Natural killer cell (primary cell): ENCODE data around the gene DIPK1B. TPM values are rescaled to one million over a fixed set of nuclear protein-coding genes. Genes with fewer than 3 reads are reported as not detected.

ENCODE experiments used
- ATAC-seq, 3 donors: fragments of 150-1000 bp in 2 of 3; fragments of 200-7000 bp in 1 of 3; cut with Tn5 transposase; 1 replicate in 1 of 3; 2 replicates in 2 of 3; pipeline ENCODE4 v1.10.0; 2021; ENCODE audit warnings: mild to moderate bottlenecking in 2 of 3, moderate library complexity in 2 of 3
- DNase-seq, 2 donors: peaks; one replicate each; pipeline versions ENCODE4 v3.0.0 to v3.0.0-alpha.2; 2013 to 2021; ENCODE audit warnings: mixed read lengths in 1 of 2
- H3K27ac ChIP-seq: one replicate; pipeline ENCODE4 v1.5.1; 2013; ENCODE audit warnings: mild to moderate bottlenecking, low read length
- H3K27me3 ChIP-seq: one replicate; pipeline ENCODE4 v1.6.1; 2013; ENCODE audit warnings: low read length; ENCODE audit not compliant: control insufficient read depth, insufficient read depth
- H3K36me3 ChIP-seq: one replicate; pipeline ENCODE4 v1.6.1; 2013; ENCODE audit warnings: low read length; ENCODE audit not compliant: control insufficient read depth, insufficient read depth
- H3K4me1 ChIP-seq: one replicate; pipeline ENCODE4 v1.6.1; 2013; ENCODE audit warnings: low read length; ENCODE audit not compliant: control insufficient read depth, insufficient read depth
- H3K4me3 ChIP-seq: one replicate; pipeline ENCODE4 v1.5.1; 2013; ENCODE audit warnings: low read length
- H3K9me3 ChIP-seq: one replicate; pipeline ENCODE4 v1.6.1; 2013; ENCODE audit warnings: low read length; ENCODE audit not compliant: control insufficient read depth, insufficient read depth
- H3K27ac Mint-ChIP-seq, 2 donors: one replicate each; pipeline ENCODE4 v1.8.0; 2022; ENCODE audit warnings: mild to moderate bottlenecking in 2 of 2, mixed read lengths in 2 of 2, moderate library complexity in 1 of 2
- H3K27me3 Mint-ChIP-seq, 2 donors: one replicate each; pipeline ENCODE4 v1.8.0; 2022; ENCODE audit warnings: low read depth in 2 of 2, mixed read lengths in 2 of 2
- H3K36me3 Mint-ChIP-seq: one replicate; pipeline ENCODE4 v1.8.0; 2022; ENCODE audit warnings: mixed read lengths
- H3K4me1 Mint-ChIP-seq, 2 donors: one replicate each; pipeline ENCODE4 v1.8.0; 2022; ENCODE audit warnings: mixed read lengths in 2 of 2
- H3K4me3 Mint-ChIP-seq: one replicate; pipeline ENCODE4 v1.8.0; 2022; ENCODE audit warnings: mild to moderate bottlenecking, moderate library complexity, mixed read lengths
- H3K9me3 Mint-ChIP-seq, 2 donors: one replicate each; pipeline ENCODE4 v1.8.0; 2022; ENCODE audit warnings: mixed read lengths in 2 of 2
- WGBS: methylation state at CpG from one replicate; pipeline ENCODE4 v1.1.7; 2013; ENCODE audit warnings: missing lambda C conversion rate; ENCODE audit not compliant: insufficient coverage; 5-methylcytosine and 5-hydroxymethylcytosine counted together
- intact Hi-C: fragments of 100-400 bp; cut with micrococcal nuclease; formaldehyde crosslinking; loops from one replicate; pipeline ENCODE4 v1.14.2; 2022
- total RNA-seq, 4 donors: library from RNA; stranded (reverse); fragments of 120-200 nt in 1 of 4; gene quantifications; one replicate each; pipeline versions ENCODE4 v1.2.3 to v1.2.4, GENCODE V29; 2013 to 2022
- TF ChIP-seq, protein P1 (sequence below): fragments of 200-600 bp; IDR thresholded peaks from one replicate; pipeline ENCODE4 v1.8.0; 2022; ENCODE audit warnings: antibody characterized with exemption

DIPK1B gene
- total RNA-seq, 3 donors from 2014 or later (not counting 1 experiment from before 2014, with no cell fraction given), result 0.31 to 0.39 TPM; not detected in 1

DNA sequence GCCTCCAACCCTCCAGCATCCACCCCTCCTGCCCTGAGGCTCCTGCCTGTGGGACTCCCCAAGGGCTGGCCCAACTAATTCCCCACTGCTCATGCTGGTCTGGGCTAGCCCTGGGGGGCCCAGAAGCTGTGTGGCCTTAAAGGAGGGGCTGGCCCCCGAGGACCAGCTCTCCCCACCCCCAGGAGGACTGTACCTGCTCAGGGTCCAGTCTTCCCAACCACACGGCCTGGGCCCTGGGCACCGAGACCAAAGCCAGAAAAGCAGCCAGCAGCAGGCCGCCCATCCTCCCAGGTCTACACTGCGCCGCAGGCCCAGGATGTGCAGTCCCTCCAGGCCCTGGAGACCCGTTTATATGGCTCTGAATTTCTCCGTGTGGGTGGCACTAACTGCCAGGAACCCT, 35.8 kb downstream of the DIPK1B start, which contains the start of gene LCN6:
TSS of gene LCN6 (minus strand) at position 325 of the 400 bp plus-strand sequence. CDS start at position 283, 42 bp downstream.
- intact Hi-C loops, result no loop called here
- H3K36me3 Mint-ChIP-seq, result no peaks in the 10 kb centered on the region
- H3K27ac Mint-ChIP-seq, result no peak within 1 kb of the TSS
- Histone ChIP-seq H3K4me1 (peaks cover 15% of the 10 kb centered on the region), H3K36me3 (no peaks in the 10 kb centered on the region), H3K27ac (peak within 1 kb of the TSS; percentile 46), H3K9me3 (peaks cover 10% of the 10 kb centered on the region), H3K27me3 (peaks cover 2% of the 10 kb centered on the region), H3K4me3 (no peak within 1 kb of the TSS)
- peaks cover 5 to 6% of the 10 kb centered on the region in 2 donors for H3K9me3 Mint-ChIP-seq
- DNase-seq (no peak), ATAC-seq (no peak)
- no peak within 1 kb of the TSS for H3K4me3 Mint-ChIP-seq
- TF ChIP-seq, protein P1, sequence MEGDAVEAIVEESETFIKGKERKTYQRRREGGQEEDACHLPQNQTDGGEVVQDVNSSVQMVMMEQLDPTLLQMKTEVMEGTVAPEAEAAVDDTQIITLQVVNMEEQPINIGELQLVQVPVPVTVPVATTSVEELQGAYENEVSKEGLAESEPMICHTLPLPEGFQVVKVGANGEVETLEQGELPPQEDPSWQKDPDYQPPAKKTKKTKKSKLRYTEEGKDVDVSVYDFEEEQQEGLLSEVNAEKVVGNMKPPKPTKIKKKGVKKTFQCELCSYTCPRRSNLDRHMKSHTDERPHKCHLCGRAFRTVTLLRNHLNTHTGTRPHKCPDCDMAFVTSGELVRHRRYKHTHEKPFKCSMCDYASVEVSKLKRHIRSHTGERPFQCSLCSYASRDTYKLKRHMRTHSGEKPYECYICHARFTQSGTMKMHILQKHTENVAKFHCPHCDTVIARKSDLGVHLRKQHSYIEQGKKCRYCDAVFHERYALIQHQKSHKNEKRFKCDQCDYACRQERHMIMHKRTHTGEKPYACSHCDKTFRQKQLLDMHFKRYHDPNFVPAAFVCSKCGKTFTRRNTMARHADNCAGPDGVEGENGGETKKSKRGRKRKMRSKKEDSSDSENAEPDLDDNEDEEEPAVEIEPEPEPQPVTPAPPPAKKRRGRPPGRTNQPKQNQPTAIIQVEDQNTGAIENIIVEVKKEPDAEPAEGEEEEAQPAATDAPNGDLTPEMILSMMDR, result no peak
- no peaks in the 10 kb centered on the region for H3K4me1 Mint-ChIP-seq
- peaks cover 14 to 18% of the 10 kb centered on the region in 2 donors for H3K27me3 Mint-ChIP-seq
- WGBS, result 68% methylated on average over 8 of the region's 8 CpGs

DNA sequence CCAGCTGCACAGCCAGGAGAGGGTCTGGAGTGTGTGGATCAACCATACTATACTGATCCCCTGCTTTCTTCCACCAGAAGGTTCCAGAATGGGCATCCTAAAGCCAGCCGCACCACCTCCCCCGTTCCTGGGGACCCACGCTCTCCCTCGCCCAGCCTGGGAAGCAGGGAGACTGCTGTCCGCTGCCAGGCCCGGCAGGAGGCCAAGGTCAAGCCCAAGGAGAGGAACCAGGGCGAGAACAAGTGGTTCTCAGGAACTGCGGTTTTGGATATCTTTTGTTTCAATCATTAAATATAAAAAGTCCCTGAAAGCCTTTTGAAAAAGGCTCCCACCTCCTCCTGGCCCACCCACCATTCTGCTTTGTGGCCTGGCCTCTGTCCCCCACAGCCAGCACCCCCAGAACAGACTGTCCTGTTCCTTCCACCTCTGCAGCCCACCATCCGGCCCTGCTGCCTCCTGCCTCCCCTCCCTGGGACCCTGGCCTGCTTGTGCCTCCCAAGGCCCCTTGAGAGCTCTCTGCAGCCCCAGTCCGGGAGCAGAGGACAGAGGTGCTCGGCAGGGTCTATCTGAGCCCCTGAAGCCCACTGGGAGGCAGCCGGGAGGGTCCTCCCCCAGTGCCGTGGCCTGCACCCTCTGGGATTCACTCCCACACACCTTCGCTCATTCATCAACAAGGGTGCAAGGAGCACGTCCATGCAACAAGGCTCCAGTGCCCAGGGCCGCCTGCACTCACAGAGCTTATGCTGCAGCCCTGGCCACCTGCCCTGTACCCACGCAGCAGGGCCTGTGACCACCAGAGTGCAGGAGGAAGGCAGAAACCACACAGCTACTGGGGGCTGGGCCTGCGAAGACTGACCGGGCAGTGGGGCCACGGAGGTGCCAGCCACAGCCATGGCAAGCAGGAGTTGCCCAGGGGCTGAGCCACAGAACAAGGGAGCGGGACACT, 36.6 kb downstream of the DIPK1B start:
- Histone ChIP-seq H3K36me3 (no peaks in the 10 kb centered on the region), H3K9me3 (peaks cover 10% of the 10 kb centered on the region), H3K4me1 (peaks cover 15% of the 10 kb centered on the region), H3K27me3 (no peaks in the 10 kb centered on the region), H3K4me3 (no peak overlapping the region), H3K27ac (peak overlapping the region; percentile 46)
- peaks cover 5 to 6% of the 10 kb centered on the region in 2 donors for H3K9me3 Mint-ChIP-seq
- TF ChIP-seq, protein P1, result no peak
- intact Hi-C loops, result no loop called here
- no peak overlapping the region for H3K27ac Mint-ChIP-seq
- ATAC-seq (no peak), DNase-seq (no peak)
- H3K27me3 Mint-ChIP-seq, result peaks cover 14 to 18% of the 10 kb centered on the region in 2 donors
- WGBS, result 47% methylated on average over 21 of the region's 21 CpGs
- no peaks in the 10 kb centered on the region for H3K36me3 Mint-ChIP-seq
- H3K4me3 Mint-ChIP-seq, result no peak overlapping the region
- no peaks in the 10 kb centered on the region for H3K4me1 Mint-ChIP-seq

DNA sequence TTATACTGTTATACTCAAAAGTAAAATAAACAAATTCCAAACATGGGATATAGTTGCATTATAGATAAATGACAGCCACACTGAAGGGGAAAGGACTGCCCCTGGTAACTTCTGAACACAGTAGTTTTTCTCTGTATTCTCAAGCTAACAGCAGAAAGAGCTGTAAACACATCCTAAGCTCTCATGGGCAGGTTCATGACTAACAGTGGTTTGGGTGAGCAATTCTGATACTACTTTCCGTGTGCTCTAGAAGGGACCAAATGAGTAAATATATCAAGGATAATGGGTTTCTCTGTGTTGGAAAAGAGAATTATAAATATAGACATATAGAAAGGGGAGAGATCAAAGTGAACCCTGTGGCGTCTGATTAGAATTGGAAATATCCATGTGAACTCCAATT, 38.2 kb downstream of the DIPK1B start:
- no peak for DNase-seq
- Mint-ChIP-seq H3K36me3 (no peaks in the 10 kb centered on the region), H3K9me3 (peaks cover 5 to 6% of the 10 kb centered on the region in 2 donors), H3K4me1 (no peaks in the 10 kb centered on the region), H3K4me3 (no peak overlapping the region), H3K27ac (no peak overlapping the region), H3K27me3 (peaks cover 15 to 18% of the 10 kb centered on the region in 2 donors)
- Histone ChIP-seq H3K9me3 (peaks cover 10% of the 10 kb centered on the region), H3K4me3 (no peak overlapping the region), H3K27me3 (no peaks in the 10 kb centered on the region), H3K36me3 (no peaks in the 10 kb centered on the region), H3K27ac (no peak overlapping the region), H3K4me1 (peaks cover 25% of the 10 kb centered on the region)
- ATAC-seq, result no peak
- TF ChIP-seq, protein P1, result no peak
- WGBS, result 66% methylated on average over 2 of the region's 2 CpGs
- intact Hi-C loops, result no loop called here
